PC-3 (cell line): ENCODE measurements around the gene OR2M4. TPM values are rescaled to one million over a fixed set of nuclear protein-coding genes. Genes with fewer than 3 reads are reported as not detected.

Source experiments
- ATAC-seq: fragments of 200-7000 bp; cut with Tn5 transposase; 2 replicates; pipeline ENCODE4 v1.9.1; 2020; ENCODE audit warnings: mild to moderate bottlenecking, moderate library complexity
- BruUV-seq: library from RNA; stranded (reverse); fragments of 400-500 nt; replicated peaks from 2 replicates; lab custom pipeline; 2021; lab: Mats Ljungman, UMichigan
- CTCF ChIA-PET: fragments of 300-600 bp; sonication (Branson Sonifier 250); formaldehyde crosslinking; loops from one replicate; lab custom pipeline; 2022; ENCODE audit warnings: antibody characterized with exemption; lab: Charles Lee
- POLR2A ChIA-PET: fragments of 300-600 bp; sonication (Branson Sonifier 250); formaldehyde crosslinking; loops from one replicate; lab custom pipeline; 2022; ENCODE audit warnings: antibody characterized with exemption; ENCODE audit not compliant: unreplicated experiment; lab: Charles Lee
- DNase-seq: peaks from one replicate; pipeline ENCODE4 v3.0.0-alpha.2; 2015
- H2AFZ ChIP-seq: fragments of 300-600 bp; sonication (generic); 2 replicates; pipeline ENCODE4 v1.6.0; 2016; ENCODE audit warnings: antibody characterized with exemption, low read length
- H3F3A ChIP-seq: fragments of 300-600 bp; sonication (generic); one replicate; pipeline ENCODE4 v1.6.0; 2017; ENCODE audit warnings: antibody characterized with exemption, low read length, control low read depth, mild to moderate bottlenecking; ENCODE audit not compliant: unreplicated experiment
- H3K27ac ChIP-seq: fragments of 300-600 bp; sonication (generic); 2 replicates; pipeline ENCODE4 v1.5.1; 2016; ENCODE audit warnings: mild to moderate bottlenecking, low read length
- H3K27me3 ChIP-seq: fragments of 300-600 bp; sonication (generic); 2 replicates; pipeline ENCODE4 v1.6.1; 2016; ENCODE audit warnings: low read length, mixed read lengths
- H3K36me3 ChIP-seq: fragments of 300-600 bp; sonication (generic); 2 replicates; pipeline ENCODE4 v1.6.1; 2016; ENCODE audit warnings: low read depth, mixed run types, low read length, mixed read lengths
- H3K4me1 ChIP-seq: fragments of 300-600 bp; sonication (generic); 2 replicates; pipeline ENCODE4 v1.5.1; 2016; ENCODE audit warnings: low read length; ENCODE audit not compliant: insufficient read depth
- H3K4me2 ChIP-seq: fragments of 300-600 bp; sonication (generic); 2 replicates; pipeline ENCODE4 v1.6.0; 2016; ENCODE audit warnings: low read length
- H3K4me3 ChIP-seq: fragments of 300-600 bp; sonication (generic); 2 replicates; pipeline ENCODE4 v1.5.1; 2016; ENCODE audit warnings: mild to moderate bottlenecking, low read length, mixed read lengths
- H3K79me2 ChIP-seq: fragments of 300-600 bp; sonication (generic); 2 replicates; pipeline ENCODE4 v1.6.1; 2017; ENCODE audit warnings: low read length, mixed read lengths
- H3K9ac ChIP-seq: fragments of 300-600 bp; sonication (generic); 2 replicates; pipeline ENCODE4 v1.6.0; 2016; ENCODE audit warnings: mild to moderate bottlenecking, low read length
- H3K9me2 ChIP-seq: fragments of 300-600 bp; sonication (generic); replicated peaks from 2 replicates; pipeline ENCODE4 v1.6.1; 2016; ENCODE audit warnings: mixed run types, low read length, mixed read lengths
- H3K9me3 ChIP-seq: fragments of 300-600 bp; sonication (generic); 2 replicates; pipeline ENCODE4 v1.6.1; 2016; ENCODE audit warnings: low read length, mixed read lengths
- H4K20me1 ChIP-seq: fragments of 300-600 bp; sonication (generic); 2 replicates; pipeline ENCODE4 v1.6.1; 2016; ENCODE audit warnings: low read length, mixed read lengths
- CTCF ChIP-seq: fragments of 300-600 bp; sonication (generic); conservative IDR thresholded peaks from 2 replicates; pipeline ENCODE4 v1.5.1; 2017; ENCODE audit warnings: antibody characterized with exemption, low read depth, mild to moderate bottlenecking, low read length
- EZH2 ChIP-seq: fragments of 300-600 bp; sonication (generic); IDR thresholded peaks from one replicate; pipeline ENCODE4 v1.6.1; 2017; ENCODE audit warnings: antibody characterized with exemption, mild to moderate bottlenecking, low read length; ENCODE audit not compliant: unreplicated experiment
- EZH2phosphoT487 ChIP-seq: fragments of 300-600 bp; sonication (generic); IDR thresholded peaks from 2 replicates; pipeline ENCODE4 v1.6.1; 2018; ENCODE audit warnings: mild to moderate bottlenecking, antibody characterized with exemption, low read length, borderline replicate concordance
- intact Hi-C: fragments of 100-400 bp; cut with micrococcal nuclease; formaldehyde crosslinking; loops from 2 replicates; pipeline ENCODE4 v1.9.0; 2023
- total RNA-seq: library from RNA; depleted of rRNA; stranded (reverse); fragments of >200 nt; gene quantifications from 2 replicates; pipeline ENCODE4 v1.2.3, GENCODE V29; 2014

OR2M4 gene
- total RNA-seq, 1 experiment from 2014 or later: not detected

- Histone ChIP-seq H3K4me1 (no peaks in the 10 kb centered on the region), H4K20me1 (no peaks in the 10 kb centered on the region), H3K27me3 (no peaks in the 10 kb centered on the region), H3K4me2 (no peak overlapping the region), H3K4me3 (no peak overlapping the region), H3F3A (no peaks in the 10 kb centered on the region), H3K36me3 (no peaks in the 10 kb centered on the region), H3K9ac (no peak overlapping the region), H2AFZ (no peak overlapping the region), H3K27ac (no peak overlapping the region), H3K9me3 (no peaks in the 10 kb centered on the region), H3K79me2 (no peaks in the 10 kb centered on the region), H3K9me2 (no peaks in the 10 kb centered on the region)
- TF ChIP-seq EZH2phosphoT487 (no peak), EZH2 (no peak), CTCF (no peak)
- BruUV-seq: no TSS peak
- DNase-seq: no peak
- intact Hi-C loops: no loop called here
- ChIA-PET POLR2A (no interaction called here), CTCF (no interaction called here)
- no peak for ATAC-seq
Measured at GRCh38 chr1:248215880-248216279, 15.3 kb upstream of the OR2M4 start.

GRCh38 chr1:248225537-248225936, 5.7 kb upstream of the OR2M4 start:
- Histone ChIP-seq H3K36me3 (no peaks in the 10 kb centered on the region), H4K20me1 (no peaks in the 10 kb centered on the region), H3K4me2 (peak overlapping the region; percentile 5; the same call in 1 of the 2 replicates), H3F3A (no peaks in the 10 kb centered on the region), H3K79me2 (no peaks in the 10 kb centered on the region), H3K9me3 (peaks cover 10% of the 10 kb centered on the region; the same call in 1 of the 2 replicates), H3K27ac (no peak overlapping the region), H3K4me3 (no peak overlapping the region), H3K27me3 (no peaks in the 10 kb centered on the region), H3K9ac (no peak overlapping the region), H3K4me1 (peaks cover 7% of the 10 kb centered on the region; the same call in 1 of the 2 replicates), H2AFZ (no peak overlapping the region), H3K9me2 (no peaks in the 10 kb centered on the region; the same call in 1 of the 2 replicates)
- intact Hi-C loops: loop anchor here (1.0 kb wide), 1 partner anchor 84 kb away; no protein-coding TSS in a partner anchor
- ChIA-PET POLR2A (no interaction called here), CTCF (no interaction called here)
- peak; percentile 78 for ATAC-seq
- no TSS peak for BruUV-seq
- DNase-seq: peak; percentile 61
- no peak for TF ChIP-seq CTCF
- TF ChIP-seq EZH2: no peak
- no peak for TF ChIP-seq EZH2phosphoT487

- no peak overlapping the region for H3K4me3 ChIP-seq
- H3F3A ChIP-seq: no peaks in the 10 kb centered on the region
- H3K27me3 ChIP-seq: no peaks in the 10 kb centered on the region
- no peak overlapping the region for H2AFZ ChIP-seq
- peaks cover 7% of the 10 kb centered on the region; the same call in 1 of the 2 replicates for H3K4me1 ChIP-seq
- BruUV-seq: no TSS peak
- CTCF ChIA-PET: no interaction called here
- no peak overlapping the region for H3K9ac ChIP-seq
- no peaks in the 10 kb centered on the region for H3K36me3 ChIP-seq
- TF ChIP-seq CTCF: no peak
- no peak for TF ChIP-seq EZH2phosphoT487
- no peak for TF ChIP-seq EZH2
- POLR2A ChIA-PET: no interaction called here
- H3K9me3 ChIP-seq: peaks cover 10% of the 10 kb centered on the region; the same call in 1 of the 2 replicates
- no peaks in the 10 kb centered on the region for H4K20me1 ChIP-seq
- H3K27ac ChIP-seq: no peak overlapping the region
- H3K4me2 ChIP-seq: no peak overlapping the region
- DNase-seq (no peak), ATAC-seq (no peak)
- H3K79me2 ChIP-seq: no peaks in the 10 kb centered on the region
- intact Hi-C loops: no loop called here
- H3K9me2 ChIP-seq: no peaks in the 10 kb centered on the region
Measured at GRCh38 chr1:248229360-248229908, 1.8 kb upstream of the OR2M4 start.
